HCT116 (cell line): Measurements from ENCODE around the gene CYSRT1. TPM values are rescaled to one million over a fixed set of nuclear protein-coding genes. Genes with fewer than 3 reads are reported as not detected.

Experiments used
- ATAC-seq: fragments of 200-7000 bp; cut with Tn5 transposase; 2 replicates; pipeline ENCODE4 v1.9.1; 2020; ENCODE audit warnings: mild to moderate bottlenecking, moderate library complexity
- BruUV-seq: library from RNA; stranded (reverse); fragments of 400-500 nt; replicated peaks from 2 replicates; lab custom pipeline; 2021; lab: Mats Ljungman, UMichigan
- CTCF ChIA-PET: fragments of 300-600 bp; sonication (Branson Sonifier 250); formaldehyde crosslinking; loops from one replicate; lab custom pipeline; 2021; ENCODE audit warnings: antibody characterized with exemption; lab: Charles Lee
- POLR2A ChIA-PET: fragments of 300-600, 350-600 bp; sonication (Branson Sonifier 250); formaldehyde crosslinking; loops from one replicate; lab custom pipeline; 2021; ENCODE audit warnings: antibody characterized with exemption; lab: Charles Lee
- RAD21 ChIA-PET, 2 experiments: fragments of 300-600 bp; sonication (Branson Sonifier 250); formaldehyde crosslinking; loops; one replicate each; lab custom pipeline; 2023; ENCODE audit warnings: low total read pairs in 2 of 2; ENCODE audit not compliant: uncharacterized antibody in 2 of 2, unreplicated experiment in 2 of 2, low non-redundant PET in 1 of 2; lab: Charles Lee
- DNase-seq: peaks from one replicate; pipeline ENCODE4 v3.0.0-alpha.2; 2010; ENCODE audit warnings: low read depth, low spot score
- H2AFZ ChIP-seq: fragments of 200-600 bp; shearing (Covaris generic), sonication (generic); 2 replicates; pipeline ENCODE4 v1.6.1; 2017; ENCODE audit warnings: low read depth, mixed run types, mixed read lengths, antibody characterized with exemption, low read length; ENCODE audit not compliant: poor library complexity, severe bottlenecking
- H3K27ac ChIP-seq: 2 replicates; pipeline ENCODE4 v1.5.1; 2012; ENCODE audit warnings: low read depth, low read length
- H3K27me3 ChIP-seq: fragments of 200-600 bp; sonication (generic); 2 replicates; pipeline ENCODE4 v1.6.1; 2016; ENCODE audit warnings: mixed run types, low read length, mixed read lengths; ENCODE audit not compliant: insufficient read depth
- H3K36me3 ChIP-seq, 2 experiments: fragments of 200-500 bp in 1 of 2; fragments of 200-600 bp in 1 of 2; sonication (Bioruptor generic) in 1 of 2; sonication (generic) in 1 of 2; 2 replicates each; pipeline versions ENCODE4 v1.5.1 to v1.6.1; 2014 to 2016; ENCODE audit warnings: low read length in 2 of 2, inconsistent platforms in 1 of 2, mixed read lengths in 1 of 2, mixed run types in 1 of 2; ENCODE audit not compliant: insufficient read depth in 2 of 2, control insufficient read depth in 1 of 2
- H3K4me1 ChIP-seq, 2 experiments: fragments of 200-600 bp in 1 of 2; sonication (generic) in 1 of 2; 2 replicates each; pipeline versions ENCODE4 v1.5.1 to v1.6.1; 2012 to 2017; ENCODE audit warnings: low read length in 2 of 2, inconsistent platforms in 1 of 2, mild to moderate bottlenecking in 1 of 2, mixed read lengths in 1 of 2, mixed run types in 1 of 2, moderate library complexity in 1 of 2; ENCODE audit not compliant: insufficient read depth in 2 of 2, control insufficient read depth in 1 of 2
- H3K4me2 ChIP-seq: fragments of 200-600 bp; sonication (generic); 2 replicates; pipeline ENCODE4 v1.6.1; 2017; ENCODE audit warnings: mixed run types, low read length, mixed read lengths
- H3K4me3 ChIP-seq, 2 experiments: fragments of 200-600 bp in 1 of 2; sonication (generic) in 1 of 2; replicated peaks in 1 of 2; 2 replicates each; pipeline ENCODE4 v1.5.1; 2011 to 2016; ENCODE audit warnings: low read length in 2 of 2, control low read depth in 1 of 2, low read depth in 1 of 2, mild to moderate bottlenecking in 1 of 2, mixed read lengths in 1 of 2, mixed run types in 1 of 2
- H3K79me2 ChIP-seq: fragments of 200-600 bp; sonication (generic); 2 replicates; pipeline ENCODE4 v1.6.1; 2017; ENCODE audit warnings: mild to moderate bottlenecking, mixed run types, low read length, moderate library complexity, mixed read lengths; ENCODE audit not compliant: insufficient read depth
- H3K9ac ChIP-seq: fragments of 200-600 bp; sonication (generic); 2 replicates; pipeline ENCODE4 v1.6.1; 2016; ENCODE audit warnings: low read length, mixed read lengths
- H3K9me2 ChIP-seq: fragments of 200-600 bp; sonication (generic), shearing (Covaris generic); 2 replicates; pipeline ENCODE4 v1.6.1; 2017; ENCODE audit warnings: mixed run types, mild to moderate bottlenecking, moderate library complexity; ENCODE audit not compliant: insufficient read depth
- H3K9me3 ChIP-seq, 2 experiments: fragments of 200-500 bp in 1 of 2; fragments of 200-600 bp in 1 of 2; sonication (Bioruptor generic) in 1 of 2; sonication (generic) in 1 of 2; 2 replicates each; pipeline ENCODE4 v1.6.1; 2014 to 2017; ENCODE audit warnings: low read length in 2 of 2, mixed read lengths in 2 of 2, inconsistent platforms in 1 of 2, low read depth in 1 of 2, mild to moderate bottlenecking in 1 of 2, mixed run types in 1 of 2, moderate library complexity in 1 of 2; ENCODE audit not compliant: control insufficient read depth in 1 of 2, insufficient read depth in 1 of 2
- H4K20me1 ChIP-seq: fragments of 200-600 bp; sonication (generic), shearing (Covaris generic); 2 replicates; pipeline ENCODE4 v1.6.1; 2017; ENCODE audit warnings: mixed run types, mild to moderate bottlenecking, moderate library complexity; ENCODE audit not compliant: insufficient read depth
- ELF1 ChIP-seq: IDR thresholded peaks from 2 replicates; pipeline ENCODE4 v1.6.1; 2012; ENCODE audit warnings: low read depth, borderline replicate concordance
- EZH2 ChIP-seq: fragments of 200-600 bp; sonication (generic); IDR thresholded peaks from 2 replicates; pipeline ENCODE4 v1.6.1; 2017; ENCODE audit warnings: antibody characterized with exemption, mixed run types
- EZH2phosphoT487 ChIP-seq: fragments of 200-600 bp; IDR thresholded peaks from 2 replicates; pipeline ENCODE4 v1.6.1; 2018; ENCODE audit warnings: antibody characterized with exemption, borderline replicate concordance
- FOSL1 ChIP-seq: IDR thresholded peaks from 2 replicates; pipeline ENCODE4 v1.6.1; 2012; ENCODE audit warnings: low read depth
- JUND ChIP-seq: IDR thresholded peaks from 2 replicates; pipeline ENCODE4 v1.6.1; 2012
- RAD21 ChIP-seq: IDR thresholded peaks from 2 replicates; pipeline ENCODE4 v1.6.1; 2012; ENCODE audit warnings: low read depth, mild to moderate bottlenecking
- SIN3A ChIP-seq: IDR thresholded peaks from 2 replicates; pipeline ENCODE4 v1.6.1; 2012; ENCODE audit warnings: low read depth
- SP1 ChIP-seq: IDR thresholded peaks from 2 replicates; pipeline ENCODE4 v1.6.1; 2012; ENCODE audit warnings: low read depth
- SRF ChIP-seq: IDR thresholded peaks from 2 replicates; pipeline ENCODE4 v1.6.1; 2012; ENCODE audit warnings: low read depth
- TCF7L2 ChIP-seq: IDR thresholded peaks from 2 replicates; pipeline ENCODE4 v1.7.0; 2011; ENCODE audit warnings: borderline replicate concordance, inconsistent platforms; ENCODE audit not compliant: insufficient read depth, insufficient read length; ENCODE audit errors: extremely low read depth
- intact Hi-C: fragments of 100-400 bp; cut with micrococcal nuclease; formaldehyde crosslinking; loops from 2 replicates; pipeline ENCODE4 v1.10.0; 2022
- total RNA-seq: library from RNA; stranded (reverse); gene quantifications from one replicate; pipeline ENCODE4 v1.2.1, GENCODE V29; 2021; ENCODE audit not compliant: unreplicated experiment
- TF ChIP-seq, protein P1 (sequence below): IDR thresholded peaks from 2 replicates; pipeline ENCODE4 v1.6.1; 2012
- TF ChIP-seq, protein P2 (sequence below): IDR thresholded peaks from 2 replicates; pipeline ENCODE4 v1.6.1; 2012

The CYSRT1 gene
- total RNA-seq, 1 experiment from 2014 or later, result 4.3 TPM

DNA sequence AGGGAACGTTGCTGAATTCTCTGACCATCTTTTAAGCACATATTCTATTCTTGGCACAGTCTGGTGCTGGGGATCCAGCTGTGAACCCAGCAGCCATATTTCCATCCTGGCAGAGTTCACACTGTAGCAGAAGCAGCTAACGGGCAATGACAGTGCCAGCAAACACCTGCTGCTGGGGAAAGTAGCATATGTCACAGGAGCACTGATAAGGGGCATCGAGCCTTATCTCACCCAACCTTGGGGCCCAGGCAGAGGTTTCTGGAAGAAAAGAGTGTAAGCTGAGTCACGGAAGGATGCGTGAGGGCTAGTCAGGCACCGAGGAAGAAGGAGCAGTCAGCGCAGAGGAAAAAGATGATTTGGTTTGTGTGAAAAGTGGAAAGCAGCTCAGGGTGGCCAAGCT lies 18.4 kb upstream of the CYSRT1 start (continued):
- no peak for TF ChIP-seq SRF
- no peak for TF ChIP-seq FOSL1
- TF ChIP-seq EZH2, result no peak
- TF ChIP-seq SP1, result no peak
- no peak for TF ChIP-seq RAD21
- no peak for TF ChIP-seq ELF1
- TF ChIP-seq, all 23 proteins: peak for 0

GRCh38 chr9:137211532-137211931 lies 13.4 kb upstream of the CYSRT1 start:
- peaks cover 0 to 10% of the 10 kb centered on the region in 2 experiments; a peak in 1 of 4 replicates for H3K36me3 ChIP-seq
- ChIA-PET CTCF (no interaction called here), POLR2A (no interaction called here), RAD21 (no interaction called here)
- no peaks in the 10 kb centered on the region for H4K20me1 ChIP-seq
- DNase-seq (no peak), ATAC-seq (no peak)
- no TSS peak for BruUV-seq
- peaks cover 4 to 20% of the 10 kb centered on the region in 2 experiments for H3K4me1 ChIP-seq
- peaks cover 11% of the 10 kb centered on the region for H3K79me2 ChIP-seq
- H3K4me3 ChIP-seq, result no peak overlapping the region
- H3K4me2 ChIP-seq, result no peak overlapping the region
- no peak for TF ChIP-seq TCF7L2
- TF ChIP-seq SIN3A, result no peak
- TF ChIP-seq, protein P1, sequence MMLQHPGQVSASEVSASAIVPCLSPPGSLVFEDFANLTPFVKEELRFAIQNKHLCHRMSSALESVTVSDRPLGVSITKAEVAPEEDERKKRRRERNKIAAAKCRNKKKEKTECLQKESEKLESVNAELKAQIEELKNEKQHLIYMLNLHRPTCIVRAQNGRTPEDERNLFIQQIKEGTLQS, result no peak
- no peak for TF ChIP-seq RAD21
- TF ChIP-seq, protein P2, sequence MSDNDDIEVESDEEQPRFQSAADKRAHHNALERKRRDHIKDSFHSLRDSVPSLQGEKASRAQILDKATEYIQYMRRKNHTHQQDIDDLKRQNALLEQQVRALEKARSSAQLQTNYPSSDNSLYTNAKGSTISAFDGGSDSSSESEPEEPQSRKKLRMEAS, result no peak
- TF ChIP-seq JUND, result no peak
- no peak for TF ChIP-seq EZH2phosphoT487
- intact Hi-C loops, result no loop called here
- no peak overlapping the region for H3K9ac ChIP-seq
- H3K9me2 ChIP-seq, result no peaks in the 10 kb centered on the region
- H3K9me3 ChIP-seq, result no peaks in the 10 kb centered on the region
- no peaks in the 10 kb centered on the region for H3K27me3 ChIP-seq
- no peak overlapping the region for H3K27ac ChIP-seq
- no peak overlapping the region for H2AFZ ChIP-seq
